Measurements from ENCODE around the gene APBB1. TPM values are rescaled to one million over a fixed set of nuclear protein-coding genes. Genes with fewer than 3 reads are reported as not detected.

APBB1 gene
- total RNA-seq, 1 donor: 35.4 TPM

DNA sequence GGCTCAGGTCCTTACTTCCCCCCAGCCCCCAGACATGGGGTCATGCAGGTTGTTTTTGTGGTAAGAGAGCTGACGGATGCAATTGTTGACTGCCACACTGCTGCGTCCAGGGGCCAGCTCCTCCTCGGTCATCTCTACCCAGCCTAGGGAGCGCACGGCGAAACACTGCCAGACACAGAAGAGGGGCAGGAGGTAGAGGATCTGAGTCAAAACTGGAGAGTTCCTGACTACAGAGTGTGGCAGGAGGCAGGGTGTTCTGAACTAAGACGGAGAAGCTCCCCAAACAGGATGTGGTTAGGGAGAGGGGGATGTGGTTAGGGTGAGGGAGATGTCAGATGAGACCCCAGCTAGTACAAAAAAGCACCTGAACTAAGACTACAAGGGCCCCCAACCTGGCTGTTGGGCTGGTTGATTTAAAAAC lies 16.3 kb downstream of the APBB1 start:
- no peak for DNase-seq (ENCODE audit: low read depth)
- no peak overlapping the region for H3K4me3 ChIP-seq (ENCODE audit: low read depth, low read length)
- no peak for TF ChIP-seq CTCF (IDR thresholded peaks at IDR 0.05; ENCODE audit: insufficient read depth, low read depth, low read length)

GRCh38 chr11:6402061-6402470 lies 16.8 kb downstream of the APBB1 start:
- DNase-seq (ENCODE audit: low read depth): no peak
- H3K4me3 ChIP-seq (ENCODE audit: low read depth, low read length): no peak overlapping the region
- no peak for TF ChIP-seq CTCF (IDR thresholded peaks at IDR 0.05; ENCODE audit: insufficient read depth, low read depth, low read length)

DNA sequence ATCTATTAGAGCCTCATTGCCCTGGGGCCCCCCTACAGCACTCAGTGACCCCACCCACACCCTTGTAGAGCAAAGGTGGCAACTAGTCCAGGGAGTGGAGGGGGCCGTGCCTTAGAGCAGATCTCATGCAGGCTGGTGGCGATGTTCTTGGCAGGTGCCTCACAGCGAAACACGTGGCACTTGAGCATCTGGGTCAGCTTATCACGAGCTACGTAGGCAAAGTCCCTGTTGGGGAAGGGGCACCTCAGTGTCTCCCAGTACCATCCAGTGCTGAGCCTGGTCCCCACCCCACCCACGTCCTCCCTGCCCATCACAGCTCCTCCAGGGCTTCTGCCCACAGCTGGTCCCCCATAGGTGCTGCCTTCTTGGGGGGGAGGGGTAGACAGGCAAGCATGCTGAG lies 17.4 kb downstream of the APBB1 start:
- H3K4me3 ChIP-seq (ENCODE audit: low read depth, low read length): no peak overlapping the region
- DNase-seq (ENCODE audit: low read depth): no peak
- no peak for TF ChIP-seq CTCF (IDR thresholded peaks at IDR 0.05; ENCODE audit: insufficient read depth, low read depth, low read length)

- no peak for TF ChIP-seq CTCF (IDR thresholded peaks at IDR 0.05; ENCODE audit: insufficient read depth, low read depth, low read length)
- no peak for DNase-seq (ENCODE audit: low read depth)
- no peak overlapping the region for H3K4me3 ChIP-seq (ENCODE audit: low read depth, low read length)
Observed at GRCh38 chr11:6400431-6401345, 18.2 kb downstream of the APBB1 start.

DNA sequence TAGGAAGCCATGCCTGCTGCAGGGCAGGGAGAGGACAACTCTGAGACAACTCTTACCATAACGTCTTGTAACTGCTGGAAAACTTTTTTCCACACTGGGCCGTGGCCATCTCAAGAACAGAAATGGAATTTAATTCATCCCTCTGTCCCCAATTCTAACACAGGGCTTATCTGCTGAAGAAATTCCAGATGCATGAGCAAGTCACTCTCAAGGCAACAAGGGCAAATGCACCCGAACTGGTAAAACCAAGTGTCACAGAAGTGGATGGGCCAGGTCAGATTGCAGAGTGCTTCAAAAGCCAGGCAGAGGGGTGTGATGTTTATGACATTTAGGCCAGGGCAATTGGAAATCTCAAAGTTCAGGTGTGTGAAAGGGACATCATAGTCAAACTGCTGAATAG lies 21.3 kb downstream of the APBB1 start:
- no peak for TF ChIP-seq CTCF (IDR thresholded peaks at IDR 0.05; ENCODE audit: insufficient read depth, low read depth, low read length)
- no peak overlapping the region for H3K4me3 ChIP-seq (ENCODE audit: low read depth, low read length)
- no peak for DNase-seq (ENCODE audit: low read depth)

DNA sequence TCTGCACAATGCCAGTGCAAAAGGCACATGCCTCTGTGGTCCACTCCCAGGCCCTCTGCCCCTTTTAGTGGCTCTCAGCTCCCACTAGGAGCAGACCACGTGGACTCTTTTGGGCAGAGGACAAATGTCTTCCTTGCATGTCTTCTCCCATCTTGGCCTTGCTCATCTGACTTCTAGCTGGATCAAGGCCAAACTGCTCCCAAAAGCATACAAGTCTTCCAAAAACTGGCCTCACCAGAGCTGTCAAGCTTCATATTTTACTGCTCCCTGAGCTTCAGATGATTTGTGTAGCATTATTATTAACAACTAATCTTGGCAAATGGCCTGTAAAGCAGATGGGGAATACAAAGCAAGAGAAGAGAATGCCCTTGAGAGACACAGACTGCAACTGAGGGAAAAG lies 21.7 kb downstream of the APBB1 start:
- no peak for DNase-seq (ENCODE audit: low read depth)
- no peak for TF ChIP-seq CTCF (IDR thresholded peaks at IDR 0.05; ENCODE audit: insufficient read depth, low read depth, low read length)

More for the DNA sequence above, 21.7 kb downstream of the APBB1 start:
- H3K4me3 ChIP-seq (ENCODE audit: low read depth, low read length): no peak overlapping the region
